ENCODE data around the gene PPP4R1. TPM values are rescaled to one million over a fixed set of nuclear protein-coding genes. Genes with fewer than 3 reads are reported as not detected.

PPP4R1 gene
- total and polyA plus RNA-seq, 2 of the 4 experiments (the other 2 are of a cell fraction), result 80.6 to 123 TPM

DNA sequence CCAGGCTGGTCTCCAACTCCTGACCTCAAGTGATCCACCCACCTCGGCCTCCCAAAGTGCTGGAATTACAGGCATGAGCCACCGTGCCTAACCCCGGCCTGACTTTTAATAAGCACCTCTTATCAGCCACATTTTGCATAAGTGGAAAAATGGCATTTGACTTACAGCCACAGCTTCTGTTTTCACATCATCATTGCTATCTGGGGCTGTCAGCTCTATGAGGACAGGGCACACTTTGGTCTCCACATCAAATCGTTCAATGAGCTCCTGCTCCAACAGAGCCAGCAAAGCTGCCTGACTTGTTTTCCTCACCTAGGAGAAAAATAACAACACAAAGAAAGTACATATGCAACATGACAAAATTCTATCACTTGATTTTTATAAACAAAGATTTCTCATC is 26.4 kb downstream of the PPP4R1 start:
- H2BK120ac ChIP-seq (ENCODE audit: low read depth, low read length), result no peak overlapping the region
- TF ChIP-seq CHD1 (IDR thresholded peaks at IDR 0.05; ENCODE audit: low read depth, low read length), result no peak
- TF ChIP-seq BHLHE40 (IDR thresholded peaks at IDR 0.05; ENCODE audit: low read depth, low read length), result no peak
- H2BK20ac ChIP-seq (ENCODE audit: low read depth, low read length), result no peak overlapping the region
- in situ Hi-C loops (cut with MboI; ENCODE audit: low sequenced_read_pairs), result loop anchor here (10.0 kb wide), 1 partner anchor 357 kb away; no protein-coding TSS in a partner anchor
- H3K4me3 ChIP-seq (ENCODE audit: insufficient read depth, low read depth, low read length), result no peak overlapping the region
- H3K14ac ChIP-seq (replicated peaks; ENCODE audit: low read depth, low read length), result no peak overlapping the region
- H3K9me3 ChIP-seq (ENCODE audit: control insufficient read depth, insufficient read depth, low read length), result no peaks in the 10 kb centered on the region
- 100% methylated on average over 1 of the region's 4 CpGs; no CpG with 5 or more reads in 1 of the 2 experiments for WGBS, 2 experiments (ENCODE audit: extremely low coverage in 2 of 2, insufficient read length in 1 of 2)
- no peak overlapping the region for H3K56ac ChIP-seq (ENCODE audit: extremely low read depth, insufficient read depth, low read length)
- no peaks in the 10 kb centered on the region for H3K9me1 ChIP-seq (ENCODE audit: insufficient read depth, low read length)
- H2AK9ac ChIP-seq (replicated peaks; ENCODE audit: low read depth, low read length, poor library complexity), result no peak overlapping the region
- H3K23ac ChIP-seq (ENCODE audit: low read depth, low read length), result no peak overlapping the region
- peaks cover 5% of the 10 kb centered on the region; the same call in 1 of the 2 replicates for H4K20me1 ChIP-seq (ENCODE audit: insufficient read depth, low read length)
- no peak overlapping the region for H3K9ac ChIP-seq (ENCODE audit: low read depth, low read length)
- H4K8ac ChIP-seq (ENCODE audit: low read depth in 2 of 2, low read length in 2 of 2), result no peak overlapping the region
- H3K27me3 ChIP-seq (ENCODE audit: control insufficient read depth, insufficient read depth, low read length), result no peaks in the 10 kb centered on the region
- no peak for ATAC-seq (ENCODE audit: low read depth)
- H3K4ac ChIP-seq (ENCODE audit: low read depth, low read length), result no peak overlapping the region
- H2BK5ac ChIP-seq (ENCODE audit: low read depth, low read length, poor library complexity, severe bottlenecking), result no peak overlapping the region
- H2BK15ac ChIP-seq (ENCODE audit: low read depth, low read length), result no peak overlapping the region
- no peak overlapping the region for H4K91ac ChIP-seq (ENCODE audit: insufficient read depth, low read depth, low read length)
- H3K79me1 ChIP-seq (ENCODE audit: low read depth in 1 of 2, low read length in 2 of 2), result peaks cover 30 to 44% of the 10 kb centered on the region in 2 experiments
- no peaks in the 10 kb centered on the region for H3K4me1 ChIP-seq (ENCODE audit: control insufficient read depth, insufficient read depth, low read length)
- ChIA-PET CTCF (no interaction called here), POLR2A (ENCODE audit: unreplicated experiment) (no interaction called here)
- no TSS peak for BruUV-seq (replicated peaks)
- no peak overlapping the region for H3K4me2 ChIP-seq (ENCODE audit: low read depth, low read length)
- no peak for DNase-seq
- no peak overlapping the region for H3K18ac ChIP-seq (ENCODE audit: low read depth, low read length)
- intact Hi-C loops (cut with micrococcal nuclease), result no loop called here
- peaks cover 26% of the 10 kb centered on the region for H3K36me3 ChIP-seq (ENCODE audit: control insufficient read depth, insufficient read depth, low read length)
- no peak overlapping the region for H2AFZ ChIP-seq (replicated peaks; ENCODE audit: low read length, poor library complexity)
- H4K5ac ChIP-seq (ENCODE audit: low read depth, low read length), result no peak overlapping the region
- dilution Hi-C loops (cut with HindIII; ENCODE audit: low sequenced_read_pairs, unreplicated experiment), result no loop called here
- H2AK5ac ChIP-seq (ENCODE audit: low read depth, low read length), result no peak overlapping the region
- H3K27ac ChIP-seq (ENCODE audit: insufficient read depth, low read length), result no peak overlapping the region
